Gastroesophageal sphincter (tissue), 3 donors: Measurements from ENCODE around the gene TRDN.

Experiments used
- EP300 ChIP-seq: sonication (generic); formaldehyde crosslinking; IDR thresholded peaks from one replicate; pipeline ENCODE4 v1.6.1; 2017; ENCODE audit warnings: antibody characterized with exemption, mild to moderate bottlenecking
- POLR2A ChIP-seq, 2 donors: fragments of 450-650 bp; IDR thresholded peaks; one replicate each; pipeline ENCODE4 v1.6.1; 2017; ENCODE audit warnings: antibody characterized with exemption in 2 of 2, mild to moderate bottlenecking in 2 of 2, moderate library complexity in 1 of 2
- POLR2AphosphoS5 ChIP-seq: sonication (generic); formaldehyde crosslinking; IDR thresholded peaks from one replicate; pipeline ENCODE4 v1.6.1; 2017; ENCODE audit warnings: antibody characterized with exemption
- TF ChIP-seq, protein P1 (sequence below), 4 experiments: fragments of 200-600 bp in 2 of 4; fragments of 450-650 bp in 2 of 4; sonication (generic) in 1 of 4; IDR thresholded peaks; one replicate each; pipeline ENCODE4 v1.5.1; 2017 to 2019; ENCODE audit warnings: antibody characterized with exemption in 4 of 4, mild to moderate bottlenecking in 2 of 4, moderate library complexity in 2 of 4

DNA sequence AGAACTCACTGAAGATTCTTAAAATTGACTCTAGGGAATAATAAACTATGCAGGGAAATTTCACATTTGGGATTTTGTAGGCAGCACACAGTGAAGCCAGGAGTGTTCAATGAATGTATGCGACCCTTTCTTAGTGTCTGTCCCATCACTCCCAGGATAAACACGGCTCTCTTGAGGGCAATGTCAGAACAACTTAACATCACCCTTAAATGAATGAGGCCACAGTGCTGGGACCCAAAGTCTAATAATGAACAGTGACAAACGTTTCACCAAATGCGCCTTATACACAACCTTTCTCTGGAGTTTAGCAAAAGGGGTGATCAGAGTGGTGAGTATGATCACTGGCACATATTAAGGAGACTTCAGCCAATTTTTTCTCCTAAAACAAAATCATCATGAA, 403.4 kb downstream of the TRDN start:
- TF ChIP-seq, protein P1, sequence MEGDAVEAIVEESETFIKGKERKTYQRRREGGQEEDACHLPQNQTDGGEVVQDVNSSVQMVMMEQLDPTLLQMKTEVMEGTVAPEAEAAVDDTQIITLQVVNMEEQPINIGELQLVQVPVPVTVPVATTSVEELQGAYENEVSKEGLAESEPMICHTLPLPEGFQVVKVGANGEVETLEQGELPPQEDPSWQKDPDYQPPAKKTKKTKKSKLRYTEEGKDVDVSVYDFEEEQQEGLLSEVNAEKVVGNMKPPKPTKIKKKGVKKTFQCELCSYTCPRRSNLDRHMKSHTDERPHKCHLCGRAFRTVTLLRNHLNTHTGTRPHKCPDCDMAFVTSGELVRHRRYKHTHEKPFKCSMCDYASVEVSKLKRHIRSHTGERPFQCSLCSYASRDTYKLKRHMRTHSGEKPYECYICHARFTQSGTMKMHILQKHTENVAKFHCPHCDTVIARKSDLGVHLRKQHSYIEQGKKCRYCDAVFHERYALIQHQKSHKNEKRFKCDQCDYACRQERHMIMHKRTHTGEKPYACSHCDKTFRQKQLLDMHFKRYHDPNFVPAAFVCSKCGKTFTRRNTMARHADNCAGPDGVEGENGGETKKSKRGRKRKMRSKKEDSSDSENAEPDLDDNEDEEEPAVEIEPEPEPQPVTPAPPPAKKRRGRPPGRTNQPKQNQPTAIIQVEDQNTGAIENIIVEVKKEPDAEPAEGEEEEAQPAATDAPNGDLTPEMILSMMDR (IDR thresholded peaks at IDR 0.05): no peak
- TF ChIP-seq POLR2A (IDR thresholded peaks at IDR 0.05) (no peak), POLR2AphosphoS5 (no peak), EP300 (no peak)
